ENCODE data around the gene CALHM5. TPM values are rescaled to one million over a fixed set of nuclear protein-coding genes. Genes with fewer than 3 reads are reported as not detected.

The CALHM5 gene
- total RNA-seq, 1 donor from 2014 or later: not detected

DNA sequence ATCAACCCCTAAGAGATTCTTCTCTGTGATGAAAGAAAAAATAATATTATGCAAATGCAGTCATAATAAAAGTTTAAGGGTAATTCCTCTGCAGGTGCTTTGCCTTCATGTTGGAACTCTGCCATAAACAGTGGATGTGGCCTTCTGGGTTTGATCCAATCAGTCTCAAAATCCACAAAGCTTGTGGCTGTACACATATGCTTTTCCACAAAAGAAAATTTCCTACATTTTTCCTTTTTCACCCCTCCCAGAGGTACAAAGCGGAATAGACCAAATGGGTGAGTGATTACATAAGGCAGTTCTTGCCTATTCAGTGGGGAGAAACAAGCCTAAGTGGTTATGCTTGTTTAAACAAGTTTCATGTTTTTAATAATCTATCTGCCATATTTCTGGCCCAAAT is 16.7 kb downstream of the CALHM5 start:
- TF ChIP-seq, protein P1, sequence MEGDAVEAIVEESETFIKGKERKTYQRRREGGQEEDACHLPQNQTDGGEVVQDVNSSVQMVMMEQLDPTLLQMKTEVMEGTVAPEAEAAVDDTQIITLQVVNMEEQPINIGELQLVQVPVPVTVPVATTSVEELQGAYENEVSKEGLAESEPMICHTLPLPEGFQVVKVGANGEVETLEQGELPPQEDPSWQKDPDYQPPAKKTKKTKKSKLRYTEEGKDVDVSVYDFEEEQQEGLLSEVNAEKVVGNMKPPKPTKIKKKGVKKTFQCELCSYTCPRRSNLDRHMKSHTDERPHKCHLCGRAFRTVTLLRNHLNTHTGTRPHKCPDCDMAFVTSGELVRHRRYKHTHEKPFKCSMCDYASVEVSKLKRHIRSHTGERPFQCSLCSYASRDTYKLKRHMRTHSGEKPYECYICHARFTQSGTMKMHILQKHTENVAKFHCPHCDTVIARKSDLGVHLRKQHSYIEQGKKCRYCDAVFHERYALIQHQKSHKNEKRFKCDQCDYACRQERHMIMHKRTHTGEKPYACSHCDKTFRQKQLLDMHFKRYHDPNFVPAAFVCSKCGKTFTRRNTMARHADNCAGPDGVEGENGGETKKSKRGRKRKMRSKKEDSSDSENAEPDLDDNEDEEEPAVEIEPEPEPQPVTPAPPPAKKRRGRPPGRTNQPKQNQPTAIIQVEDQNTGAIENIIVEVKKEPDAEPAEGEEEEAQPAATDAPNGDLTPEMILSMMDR (IDR thresholded peaks at IDR 0.05): no peak
- intact Hi-C loops (cut with micrococcal nuclease): no loop called here
- H3K27me3 Mint-ChIP-seq: peaks cover 4% of the 10 kb centered on the region
- no peak overlapping the region for H3K27ac Mint-ChIP-seq
- CTCF ChIA-PET: interaction anchor here (0.7 kb wide), 1 partner anchor 261 kb away, joined by 3 read pairs; no protein-coding TSS in a partner anchor
- H3K4me3 Mint-ChIP-seq: no peak overlapping the region
- H3K36me3 Mint-ChIP-seq (ENCODE audit: low read depth): no peaks in the 10 kb centered on the region
- POLR2A ChIA-PET: no interaction called here
- H3K4me1 Mint-ChIP-seq: peaks cover 8% of the 10 kb centered on the region
- no peak for DNase-seq
- H3K9me3 Mint-ChIP-seq: no peaks in the 10 kb centered on the region
- no peak for ATAC-seq (ENCODE audit: low read depth)

DNA sequence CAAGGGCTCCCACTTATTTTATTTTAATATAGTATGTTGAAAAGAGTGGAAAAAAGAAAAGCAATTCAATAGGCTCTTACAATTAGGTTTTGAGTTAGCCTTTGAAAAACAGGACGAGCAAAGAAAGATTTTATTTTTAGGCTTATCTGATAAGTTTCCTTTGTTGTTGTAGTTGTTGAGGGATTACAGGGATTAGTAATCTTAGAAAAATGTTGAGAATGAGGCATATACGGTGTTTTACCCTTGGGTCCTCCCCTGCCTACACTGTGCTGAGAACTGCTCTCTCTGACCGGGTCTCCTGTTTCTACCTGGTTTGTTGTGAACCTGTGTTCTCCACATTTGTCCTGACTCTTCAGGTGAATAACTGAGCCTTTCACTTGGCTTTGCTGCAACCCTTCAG is 17.3 kb downstream of the CALHM5 start:
- CTCF ChIA-PET: interaction anchor here (0.7 to 1.4 kb wide), 4 partner anchors 83 to 261 kb away, joined by 3 to 6 read pairs (median 4); no protein-coding TSS in a partner anchor
- no peak overlapping the region for H3K4me3 Mint-ChIP-seq
- no peaks in the 10 kb centered on the region for H3K36me3 Mint-ChIP-seq (ENCODE audit: low read depth)
- intact Hi-C loops (cut with micrococcal nuclease): no loop called here
- no peaks in the 10 kb centered on the region for H3K9me3 Mint-ChIP-seq
- POLR2A ChIA-PET: no interaction called here
- H3K4me1 Mint-ChIP-seq: peaks cover 8% of the 10 kb centered on the region
- no peak for ATAC-seq (ENCODE audit: low read depth)
- DNase-seq: no peak
- peaks cover 4% of the 10 kb centered on the region for H3K27me3 Mint-ChIP-seq
- TF ChIP-seq, protein P1 (IDR thresholded peaks at IDR 0.05): no peak
- H3K27ac Mint-ChIP-seq: no peak overlapping the region

- ATAC-seq (ENCODE audit: low read depth): no peak
- no peak for DNase-seq
- Mint-ChIP-seq H3K4me3 (no peak overlapping the region), H3K36me3 (ENCODE audit: low read depth) (no peaks in the 10 kb centered on the region), H3K27ac (no peak overlapping the region), H3K4me1 (peaks cover 8% of the 10 kb centered on the region), H3K9me3 (no peaks in the 10 kb centered on the region), H3K27me3 (peaks cover 4% of the 10 kb centered on the region)
- TF ChIP-seq, protein P1 (IDR thresholded peaks at IDR 0.05): no peak
- ChIA-PET POLR2A (no interaction called here), CTCF (interaction anchor here (0.8 to 1.6 kb wide), 5 partner anchors 84 to 261 kb away, joined by 3 to 11 read pairs (median 4); no protein-coding TSS in a partner anchor)
- intact Hi-C loops (cut with micrococcal nuclease): no loop called here
Observed at GRCh38 chr6:116529466-116530290, 18.2 kb downstream of the CALHM5 start.

GRCh38 chr6:116530436-116530835 is 19.0 kb downstream of the CALHM5 start:
- POLR2A ChIA-PET: no interaction called here
- Mint-ChIP-seq H3K4me1 (peaks cover 8% of the 10 kb centered on the region), H3K27me3 (peaks cover 4% of the 10 kb centered on the region), H3K36me3 (ENCODE audit: low read depth) (no peaks in the 10 kb centered on the region), H3K27ac (no peak overlapping the region), H3K9me3 (no peaks in the 10 kb centered on the region), H3K4me3 (no peak overlapping the region)
- ATAC-seq (ENCODE audit: low read depth) (no peak), DNase-seq (no peak)
- CTCF ChIA-PET: interaction anchor here (1.0 to 1.6 kb wide), 5 partner anchors 86 to 262 kb away, joined by 3 to 11 read pairs (median 4); partner anchors contain the start of gene TSPYL1
- intact Hi-C loops (cut with micrococcal nuclease): no loop called here
- TF ChIP-seq, protein P1 (IDR thresholded peaks at IDR 0.05): no peak

All from activated B cell treated with CpG ODN at 0.5 μM for 24 hours (primary cell).